ENCODE measurements around the gene RAP1GAP.

The RAP1GAP gene

GRCh38 chr1:21669258-21670058, at the start of gene RAP1GAP:
Gene RAP1GAP (minus strand): TSS chr1:21669357. CDS start chr1:21620032, 49,325 bp downstream.
- Histone ChIP-seq H3K9me3 (replicated peaks; ENCODE audit: insufficient read depth, low read length) (no peaks in the 10 kb centered on the region), H2AFZ (ENCODE audit: low read length) (no peak within 1 kb of the TSS), H3K9ac (ENCODE audit: low read length) (no peak within 1 kb of the TSS), H3K27me3 (replicated peaks; ENCODE audit: insufficient read depth, low read length) (peaks cover 17% of the 10 kb centered on the region), H4K20me1 (ENCODE audit: insufficient read depth, low read length) (no peaks in the 10 kb centered on the region; the same call in 1 of the 2 replicates), H3K36me3 (replicated peaks; ENCODE audit: insufficient read depth, low read length) (no peaks in the 10 kb centered on the region), H3K4me3 (ENCODE audit: low read length) (no peak within 1 kb of the TSS), H3K4me1 (ENCODE audit: low read length) (no peaks in the 10 kb centered on the region), H3K9me2 (replicated peaks; ENCODE audit: insufficient read depth, low read length) (no peaks in the 10 kb centered on the region), H3K4me2 (ENCODE audit: low read depth, low read length) (no peak within 1 kb of the TSS), H3K27ac (ENCODE audit: low read length) (no peak within 1 kb of the TSS), H3K79me2 (ENCODE audit: low read length) (no peaks in the 10 kb centered on the region), H3F3A (ENCODE audit: insufficient read depth, low read length) (no peaks in the 10 kb centered on the region)
- no peak for DNase-seq
- TF ChIP-seq EZH2 (optimal IDR thresholded peaks at IDR 0.05; ENCODE audit: low read depth, low read length), result no peak
- no peak for TF ChIP-seq CTCF (IDR thresholded peaks at IDR 0.05; ENCODE audit: low read length)

DNA sequence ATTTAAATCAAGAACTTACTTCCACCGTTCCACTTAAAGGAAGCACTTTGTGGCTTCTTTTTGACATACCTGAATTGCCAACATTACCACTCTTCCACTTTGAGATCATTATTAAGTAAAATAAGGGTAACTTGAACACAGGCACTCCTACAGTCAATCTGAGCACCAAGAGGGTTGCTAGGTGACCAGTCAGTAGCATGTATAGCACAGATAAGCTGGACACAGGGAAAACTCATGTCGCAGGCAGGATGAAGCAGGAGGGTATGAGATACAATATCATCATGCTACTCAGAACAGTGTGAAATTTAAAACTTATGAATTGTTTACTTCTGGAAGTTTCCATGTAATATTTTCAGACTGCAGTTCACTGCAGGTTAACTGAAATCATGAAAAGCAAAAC, 47.0 kb upstream of the RAP1GAP start:
- H2AFZ ChIP-seq (ENCODE audit: low read length), result no peak overlapping the region
- H3K27me3 ChIP-seq (replicated peaks; ENCODE audit: insufficient read depth, low read length), result no peaks in the 10 kb centered on the region
- H3K9me2 ChIP-seq (replicated peaks; ENCODE audit: insufficient read depth, low read length), result no peaks in the 10 kb centered on the region
- H3F3A ChIP-seq (ENCODE audit: insufficient read depth, low read length), result no peaks in the 10 kb centered on the region
- TF ChIP-seq EZH2 (optimal IDR thresholded peaks at IDR 0.05; ENCODE audit: low read depth, low read length) (no peak), CTCF (IDR thresholded peaks at IDR 0.05; ENCODE audit: low read length) (no peak), EZH2phosphoT487 (IDR thresholded peaks at IDR 0.05; ENCODE audit: low read length) (no peak)
- no peaks in the 10 kb centered on the region for H3K4me1 ChIP-seq (ENCODE audit: low read length)
- no peak overlapping the region for H3K4me3 ChIP-seq (ENCODE audit: low read length)
- DNase-seq, result no peak
- peaks cover 7% of the 10 kb centered on the region; the same call in 1 of the 2 replicates for H3K79me2 ChIP-seq (ENCODE audit: low read length)
- H3K36me3 ChIP-seq (replicated peaks; ENCODE audit: insufficient read depth, low read length), result peaks cover 18% of the 10 kb centered on the region
- no peak overlapping the region for H3K9ac ChIP-seq (ENCODE audit: low read length)
- no peak overlapping the region for H3K27ac ChIP-seq (ENCODE audit: low read length)
- no peaks in the 10 kb centered on the region for H3K9me3 ChIP-seq (replicated peaks; ENCODE audit: insufficient read depth, low read length)
- no peak overlapping the region for H3K4me2 ChIP-seq (ENCODE audit: low read depth, low read length)
- no peaks in the 10 kb centered on the region for H4K20me1 ChIP-seq (ENCODE audit: insufficient read depth, low read length)

DNA sequence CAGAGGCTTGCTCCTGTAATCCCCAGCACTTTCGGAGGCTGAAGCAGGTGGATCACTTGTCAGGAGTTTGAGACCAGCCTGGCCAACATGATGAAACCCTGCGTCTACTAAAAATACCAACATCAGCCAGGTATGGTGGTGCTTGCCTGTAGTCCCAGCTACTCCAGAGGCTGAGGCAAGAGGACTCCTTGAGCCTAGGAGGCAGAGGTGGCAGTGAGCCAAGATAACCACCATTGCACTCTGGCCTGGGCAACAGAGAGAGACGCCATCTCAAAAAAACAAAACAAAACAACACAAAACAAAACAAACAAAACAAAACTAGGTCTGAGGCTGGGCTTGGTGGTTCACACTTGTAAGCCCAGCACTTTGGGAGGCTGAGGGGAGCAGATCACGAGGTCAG, 38.7 kb upstream of the RAP1GAP start:
- Histone ChIP-seq H2AFZ (ENCODE audit: low read length) (no peak overlapping the region), H3K9me2 (replicated peaks; ENCODE audit: insufficient read depth, low read length) (no peaks in the 10 kb centered on the region), H3K4me1 (ENCODE audit: low read length) (peaks cover 24% of the 10 kb centered on the region), H3K9me3 (replicated peaks; ENCODE audit: insufficient read depth, low read length) (no peaks in the 10 kb centered on the region), H3F3A (ENCODE audit: insufficient read depth, low read length) (peaks cover 4% of the 10 kb centered on the region), H3K9ac (ENCODE audit: low read length) (no peak overlapping the region), H4K20me1 (ENCODE audit: insufficient read depth, low read length) (no peaks in the 10 kb centered on the region; the same call in 1 of the 2 replicates), H3K27ac (ENCODE audit: low read length) (no peak overlapping the region), H3K27me3 (replicated peaks; ENCODE audit: insufficient read depth, low read length) (no peaks in the 10 kb centered on the region), H3K4me2 (ENCODE audit: low read depth, low read length) (no peak overlapping the region), H3K4me3 (ENCODE audit: low read length) (no peak overlapping the region), H3K36me3 (replicated peaks; ENCODE audit: insufficient read depth, low read length) (no peaks in the 10 kb centered on the region; the same call in 1 of the 2 replicates), H3K79me2 (ENCODE audit: low read length) (peaks cover 11% of the 10 kb centered on the region)
- no peak for DNase-seq
- TF ChIP-seq EZH2phosphoT487 (IDR thresholded peaks at IDR 0.05; ENCODE audit: low read length), result no peak
- no peak for TF ChIP-seq EZH2 (optimal IDR thresholded peaks at IDR 0.05; ENCODE audit: low read depth, low read length)
- TF ChIP-seq CTCF (IDR thresholded peaks at IDR 0.05; ENCODE audit: low read length), result no peak

Data from MM.1S (cell line).